H1 (cell line): ENCODE measurements around the gene OPHN1. TPM values are rescaled to one million over a fixed set of nuclear protein-coding genes. Genes with fewer than 3 reads are reported as not detected.

Source experiments
- CTCF ChIA-PET: fragments of 300-600 bp; sonication (Branson Sonifier 250); formaldehyde crosslinking; loops from one replicate; lab custom pipeline; 2021; ENCODE audit not compliant: partially characterized antibody; lab: Charles Lee
- POLR2A ChIA-PET: fragments of 300-600 bp; sonication (Branson Sonifier 250); formaldehyde crosslinking; loops from one replicate; lab custom pipeline; 2021; ENCODE audit warnings: inconsistent platforms; ENCODE audit not compliant: partially characterized antibody; lab: Charles Lee
- DNase-seq, 2 experiments: peaks; one replicate each; pipeline versions ENCODE4 v3.0.0 to v3.0.0-alpha.2; 2010 to 2022; ENCODE audit warnings: low spot score in 2 of 2, low read depth in 1 of 2, mixed read lengths in 1 of 2
- FAIRE-seq: peaks from 2 replicates; lab custom pipeline; 2011; peaks lifted over from hg19 to GRCh38; lab: Jason Lieb, UNC
- H2AFZ ChIP-seq: 2 replicates; pipeline ENCODE4 v1.8.1; 2012; ENCODE audit warnings: low read length, inconsistent platforms
- H2AK5ac ChIP-seq: 2 replicates; pipeline ENCODE4 v1.6.1; 2013; ENCODE audit warnings: low read depth, low read length
- H2BK120ac ChIP-seq: replicated peaks from 2 replicates; pipeline ENCODE3; 2013; ENCODE audit warnings: low read depth, low read length, inconsistent platforms
- H2BK12ac ChIP-seq: 2 replicates; pipeline ENCODE4 v1.6.1; 2013; ENCODE audit warnings: low read depth, low read length
- H2BK15ac ChIP-seq: 2 replicates; pipeline ENCODE4 v1.6.1; 2013; ENCODE audit warnings: low read length
- H2BK20ac ChIP-seq: 2 replicates; pipeline ENCODE4 v1.6.1; 2013; ENCODE audit warnings: low read length
- H2BK5ac ChIP-seq: 2 replicates; pipeline ENCODE4 v1.6.1; 2013; ENCODE audit warnings: low read depth, low read length
- H3K14ac ChIP-seq: 2 replicates; pipeline ENCODE4 v1.6.1; 2013; ENCODE audit warnings: inconsistent platforms; ENCODE audit not compliant: insufficient read length
- H3K18ac ChIP-seq: 2 replicates; pipeline ENCODE4 v1.6.1; 2013; ENCODE audit warnings: low read length; ENCODE audit errors: extremely low read depth
- H3K23ac ChIP-seq: 2 replicates; pipeline ENCODE4 v1.6.1; 2013; ENCODE audit warnings: inconsistent platforms; ENCODE audit not compliant: insufficient read length
- H3K23me2 ChIP-seq: 2 replicates; pipeline ENCODE4 v1.6.1; 2013; ENCODE audit warnings: low read depth, low read length
- H3K27ac ChIP-seq: 2 replicates; pipeline ENCODE4 v1.6.1; 2011; ENCODE audit warnings: low read depth, low read length, inconsistent platforms
- H3K27me3 ChIP-seq, 4 experiments: replicated peaks in 1 of 4; 1 replicate in 1 of 4; 2 replicates in 3 of 4; pipeline versions ENCODE4 v1.6.1 to v1.8.1; 2011 to 2013; ENCODE audit warnings: low read length in 3 of 4, mild to moderate bottlenecking in 3 of 4, inconsistent platforms in 2 of 4, mixed read lengths in 2 of 4, moderate library complexity in 1 of 4; ENCODE audit not compliant: control insufficient read depth in 3 of 4, insufficient read depth in 3 of 4; ENCODE audit errors: extremely low read depth in 1 of 4
- H3K36me3 ChIP-seq, 4 experiments: 2 replicates each; pipeline versions ENCODE4 v1.6.1 to v1.8.1; 2011 to 2013; ENCODE audit warnings: mild to moderate bottlenecking in 4 of 4, low read length in 3 of 4, moderate library complexity in 2 of 4, control low read depth in 1 of 4, inconsistent platforms in 1 of 4; ENCODE audit not compliant: insufficient read depth in 4 of 4, control insufficient read depth in 2 of 4
- H3K4ac ChIP-seq: replicated peaks from 2 replicates; pipeline ENCODE3; 2013; ENCODE audit warnings: low read length, low read depth, mixed read lengths, inconsistent platforms; ENCODE audit not compliant: insufficient read length
- H3K4me1 ChIP-seq, 4 experiments: replicated peaks in 1 of 4; 1 replicate in 1 of 4; 2 replicates in 3 of 4; pipeline versions ENCODE4 v1.6.1 to v1.8.1; 2011 to 2013; ENCODE audit warnings: low read length in 3 of 4, inconsistent platforms in 2 of 4, mixed read lengths in 1 of 4; ENCODE audit not compliant: insufficient read depth in 4 of 4, control insufficient read depth in 3 of 4
- H3K4me2 ChIP-seq, 2 experiments: 2 replicates each; pipeline versions ENCODE4 v1.6.1 to v1.8.1; 2011 to 2013; ENCODE audit warnings: low read depth in 2 of 2, low read length in 2 of 2, control low read depth in 1 of 2, inconsistent platforms in 1 of 2, mild to moderate bottlenecking in 1 of 2; ENCODE audit not compliant: insufficient read depth in 1 of 2
- H3K4me3 ChIP-seq, 4 experiments: fragments of 200-600, 300-600 bp in 1 of 4; sonication (generic), shearing (Covaris generic), sonication (Bioruptor Twin) in 1 of 4; 2 replicates each; pipeline versions ENCODE4 v1.5.1 to v1.8.1; 2011 to 2016; ENCODE audit warnings: low read length in 4 of 4, low read depth in 3 of 4, control low read depth in 2 of 4, inconsistent platforms in 2 of 4, mild to moderate bottlenecking in 2 of 4, mixed read lengths in 1 of 4, moderate library complexity in 1 of 4; ENCODE audit not compliant: insufficient read depth in 2 of 4; ENCODE audit errors: extremely low read depth in 1 of 4
- H3K56ac ChIP-seq: replicated peaks from 2 replicates; pipeline ENCODE3; 2013; ENCODE audit warnings: low read depth, mild to moderate bottlenecking, mixed read lengths, low read length, inconsistent platforms; ENCODE audit not compliant: insufficient read length
- H3K79me1 ChIP-seq: 2 replicates; pipeline ENCODE4 v1.6.1; 2013; ENCODE audit warnings: low read depth, low read length, control low read depth
- H3K79me2 ChIP-seq, 2 experiments: 2 replicates each; pipeline versions ENCODE4 v1.6.1 to v1.8.1; 2012 to 2013; ENCODE audit warnings: low read length in 2 of 2, mild to moderate bottlenecking in 2 of 2, inconsistent platforms in 1 of 2; ENCODE audit not compliant: insufficient read depth in 2 of 2, control insufficient read depth in 1 of 2
- H3K9ac ChIP-seq, 4 experiments: replicated peaks in 1 of 4; 1 replicate in 1 of 4; 2 replicates in 3 of 4; pipeline versions ENCODE4 v1.6.1 to v1.8.1; 2011 to 2013; ENCODE audit warnings: low read depth in 3 of 4, low read length in 3 of 4, control low read depth in 2 of 4, mild to moderate bottlenecking in 2 of 4, moderate library complexity in 2 of 4, inconsistent platforms in 1 of 4; ENCODE audit errors: extremely low read depth in 1 of 4
- H3K9me3 ChIP-seq, 2 experiments: 2 replicates each; pipeline versions ENCODE4 v1.6.1 to v1.8.1; 2012 to 2013; ENCODE audit warnings: mild to moderate bottlenecking in 2 of 2, moderate library complexity in 2 of 2, control low read depth in 1 of 2, inconsistent platforms in 1 of 2, low read depth in 1 of 2, low read length in 1 of 2, mixed read lengths in 1 of 2; ENCODE audit not compliant: insufficient read depth in 2 of 2
- H4K20me1 ChIP-seq, 2 experiments: replicated peaks in 1 of 2; 2 replicates each; pipeline versions ENCODE3 to v1.8.1; 2011 to 2013; ENCODE audit warnings: inconsistent platforms in 2 of 2, low read length in 2 of 2, mild to moderate bottlenecking in 1 of 2; ENCODE audit not compliant: insufficient read depth in 2 of 2, control insufficient read depth in 1 of 2
- H4K5ac ChIP-seq: 2 replicates; pipeline ENCODE4 v1.6.1; 2013; ENCODE audit warnings: low read length, low read depth, mixed read lengths, inconsistent platforms; ENCODE audit not compliant: insufficient read length
- H4K8ac ChIP-seq: 2 replicates; pipeline ENCODE4 v1.8.0; 2013; ENCODE audit warnings: mild to moderate bottlenecking, moderate library complexity, low read length, inconsistent platforms; ENCODE audit not compliant: insufficient read depth; ENCODE audit errors: extremely low read depth
- H4K91ac ChIP-seq: replicated peaks from 2 replicates; pipeline ENCODE3; 2013; ENCODE audit warnings: low read length, mixed read lengths, inconsistent platforms; ENCODE audit not compliant: insufficient read length
- E2F6 ChIP-seq: IDR thresholded peaks from 2 replicates; pipeline ENCODE4 v1.6.1; 2012; ENCODE audit warnings: inconsistent platforms
- WGBS, 2 experiments: shearing (Covaris generic) in 1 of 2; methylation state at CpG; one replicate each; pipeline versions ENCODE4 v1.1.6 to v1.1.7; 2013 to 2015; ENCODE audit warnings: low lambda C conversion rate in 2 of 2, mixed read lengths in 2 of 2, inconsistent platforms in 1 of 2, low coverage in 1 of 2, missing lambda C conversion rate in 1 of 2; ENCODE audit not compliant: insufficient replicate concordance in 2 of 2, insufficient coverage in 1 of 2, insufficient read length in 1 of 2; ENCODE audit errors: extremely low coverage in 1 of 2, missing lambda C conversion rate in 1 of 2; 5-methylcytosine and 5-hydroxymethylcytosine counted together
- polyA plus RNA-seq, 7 experiments: library from polyadenylated mRNA; depleted of rRNA in 3 of 7; stranded (reverse) in 5 of 7; unstranded in 2 of 7; fragments of >200 nt in 5 of 7; fragments of 200-250 nt in 2 of 7; gene quantifications; 1 replicate in 5 of 7; 2 replicates in 1 of 7; 4 replicates in 1 of 7; pipeline versions ENCODE4 v1.2.1 to v1.2.3, GENCODE V29; 2011 to 2013; ENCODE audit warnings: missing spikeins in 2 of 7, mixed read lengths in 2 of 7
- total RNA-seq: library from RNA; stranded (reverse); fragmentation: NEBNext Ultra II Directional; extraction: Animal tissue kit (Norgen Biotek cat#: 25700); gene quantifications from 2 replicates; pipeline ENCODE4 v1.2.1, GENCODE V29; 2021

Gene OPHN1
- total and polyA plus RNA-seq, 2 of the 8 experiments (the other 6 are each of a cell fraction or from before 2014, with no cell fraction given) = 1.2 to 3.5 TPM

GRCh38 chrX:68203646-68204045 is 229.6 kb downstream of the OPHN1 start:
- Histone ChIP-seq H4K91ac (no peak overlapping the region), H2AK5ac (no peak overlapping the region), H3K4me2 (no peak overlapping the region), H3K14ac (no peak overlapping the region), H3K23me2 (no peaks in the 10 kb centered on the region), H3K79me2 (no peaks in the 10 kb centered on the region), H3K9me3 (no peaks in the 10 kb centered on the region), H2AFZ (no peak overlapping the region), H2BK120ac (no peak overlapping the region), H3K56ac (no peak overlapping the region), H3K27ac (no peak overlapping the region), H3K79me1 (no peaks in the 10 kb centered on the region), H3K27me3 (no peaks in the 10 kb centered on the region), H3K36me3 (no peaks in the 10 kb centered on the region), H3K4me1 (no peaks in the 10 kb centered on the region), H4K5ac (no peak overlapping the region), H3K4ac (no peak overlapping the region), H4K8ac (no peak overlapping the region), H3K18ac (no peak overlapping the region), H2BK20ac (no peak overlapping the region), H2BK5ac (no peak overlapping the region), H3K23ac (no peak overlapping the region), H3K9ac (no peak overlapping the region), H2BK15ac (no peak overlapping the region), H3K4me3 (no peak overlapping the region), H4K20me1 (no peaks in the 10 kb centered on the region), H2BK12ac (no peak overlapping the region)
- POLR2A ChIA-PET = no interaction called here
- CTCF ChIA-PET = interaction anchor here (0.9 kb wide), 1 partner anchor 605 kb away, joined by 3 read pairs; no protein-coding TSS in a partner anchor
- FAIRE-seq (no peak), DNase-seq (no peak)
- WGBS, 2 experiments = 84% methylated on average over 2 of the region's 2 CpGs; no CpG with 5 or more reads in 1 of the 2 experiments
- no peak for TF ChIP-seq E2F6
